ENCODE results near the gene SSBP3.

Gene SSBP3

DNA sequence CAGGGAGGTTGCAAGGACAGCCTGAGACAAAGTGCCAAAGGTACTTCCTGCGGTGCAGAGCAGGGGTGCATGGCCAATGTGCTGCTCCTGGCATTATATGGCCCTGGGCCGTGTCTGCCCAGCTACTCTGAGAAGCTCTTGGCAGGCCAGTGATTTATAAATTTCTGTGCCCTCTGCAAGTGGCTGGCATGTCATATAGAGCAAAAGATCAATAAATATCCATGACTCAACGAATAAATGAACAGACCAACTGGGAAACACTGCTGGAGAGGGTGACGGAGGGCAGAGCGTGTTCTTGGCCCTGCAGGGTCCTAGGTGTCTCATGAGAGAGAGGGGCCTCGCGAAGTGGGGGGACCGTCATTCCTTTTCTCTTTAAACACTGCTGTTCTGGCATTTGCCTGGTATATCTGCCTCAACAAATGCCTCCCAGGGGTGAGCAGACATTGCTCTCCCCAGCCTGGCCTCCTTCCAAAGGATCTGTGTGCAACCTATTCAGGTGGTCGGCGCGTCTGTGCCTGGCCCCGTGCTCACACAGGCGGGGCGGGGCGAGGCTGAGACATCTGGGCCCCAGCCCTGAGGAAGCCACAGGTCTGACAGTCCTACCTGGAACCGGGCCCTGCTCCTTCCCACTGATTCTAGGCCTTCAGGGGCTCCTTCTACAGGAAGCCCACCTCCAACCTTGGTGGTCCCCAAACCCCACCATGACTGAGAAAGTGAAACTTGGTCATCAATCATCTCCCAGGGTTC is 123.9 kb downstream of the SSBP3 start:
- DNase-seq (ENCODE audit: low spot score), result no peak

DNA sequence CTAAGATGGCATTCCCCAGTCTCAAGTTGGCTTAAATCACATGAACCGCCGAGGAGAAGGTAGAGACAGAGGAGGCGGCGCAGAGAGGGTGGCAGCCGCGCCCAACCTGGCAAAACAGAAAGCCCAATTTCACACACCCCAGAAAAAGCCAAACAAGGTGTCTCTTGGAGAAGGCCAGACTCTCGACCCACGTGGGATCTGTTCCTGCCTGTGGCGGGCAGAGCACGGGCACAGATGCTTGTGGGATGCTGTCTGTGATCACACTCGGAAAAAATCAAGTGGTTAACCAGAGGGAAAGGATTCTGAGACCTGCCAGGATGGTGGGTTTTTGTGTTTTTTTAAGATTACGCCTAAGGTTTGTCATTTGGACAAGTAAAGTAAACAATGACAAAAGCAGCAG is 125.5 kb downstream of the SSBP3 start:
- DNase-seq (ENCODE audit: low spot score), result no peak

GRCh38 chr1:54279457-54279856 is 126.7 kb downstream of the SSBP3 start:
- no peak for DNase-seq (ENCODE audit: low spot score)

DNA sequence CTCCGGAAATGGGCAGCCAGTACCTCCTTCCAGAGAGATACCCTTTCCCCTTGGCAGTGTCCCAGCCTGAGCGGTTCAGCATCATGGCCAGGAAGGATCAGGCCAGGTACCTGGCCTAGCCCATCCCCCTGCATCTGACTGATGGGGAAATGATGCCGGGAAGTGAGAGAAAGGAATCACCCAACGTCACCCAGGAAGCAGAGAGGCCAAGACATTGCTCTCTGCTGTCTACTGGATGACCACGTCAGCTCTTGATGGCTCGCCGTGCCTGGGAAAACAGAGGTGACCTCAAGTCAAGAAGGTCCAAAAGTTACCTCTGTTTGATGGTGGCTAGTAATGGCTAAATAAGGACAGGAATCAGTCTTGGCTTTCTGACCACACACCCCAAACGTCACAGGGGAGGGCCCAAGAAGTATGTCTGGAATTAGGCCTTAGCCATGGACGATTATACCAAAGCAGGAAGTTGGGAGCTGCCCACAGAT is 127.2 kb downstream of the SSBP3 start:
- no peak for DNase-seq (ENCODE audit: low spot score)

GRCh38 chr1:54277451-54278341 is 128.5 kb downstream of the SSBP3 start:
- no peak for DNase-seq (ENCODE audit: low spot score)

DNA sequence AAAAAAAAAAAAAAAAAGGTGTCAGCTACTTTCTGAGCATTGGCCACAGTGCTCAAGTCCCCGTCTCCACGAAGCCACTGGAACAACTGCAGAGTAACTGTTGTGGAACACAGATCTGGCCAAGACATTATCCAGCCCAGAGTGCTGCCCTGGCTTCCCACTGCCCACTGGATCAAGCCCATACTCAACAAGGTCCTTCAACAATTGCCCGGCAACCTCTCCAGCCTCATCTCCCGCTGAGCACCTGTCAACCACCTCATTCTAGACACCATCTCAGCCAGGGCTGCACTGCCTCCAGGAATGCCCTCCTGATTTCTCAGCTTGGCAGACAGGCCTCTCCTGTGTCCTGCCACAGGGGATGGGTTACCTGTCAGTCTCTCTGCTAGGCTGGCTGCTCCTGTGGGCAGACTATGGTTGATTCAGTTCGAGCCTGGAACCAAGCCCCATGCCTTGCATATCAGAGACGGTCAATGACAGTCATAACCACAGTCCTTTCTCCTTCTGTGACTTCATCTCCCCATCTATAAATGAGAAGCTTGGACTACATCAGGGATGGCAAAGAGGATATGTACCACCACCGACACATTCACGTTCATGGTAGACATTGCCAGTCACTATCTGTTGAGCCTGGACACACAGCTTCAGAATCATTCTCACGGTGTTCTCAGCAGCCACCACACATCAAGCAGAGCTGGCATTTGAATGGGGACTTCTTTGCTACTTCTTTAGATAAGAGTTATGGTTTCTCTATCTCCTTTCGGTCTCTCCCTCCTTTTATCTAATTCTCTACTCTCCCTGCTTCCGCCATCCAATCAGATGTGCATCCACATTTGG is 129.4 kb downstream of the SSBP3 start:
- no peak for DNase-seq (ENCODE audit: low spot score)

GRCh38 chr1:54275349-54275748 is 130.8 kb downstream of the SSBP3 start:
- no peak for DNase-seq (ENCODE audit: low spot score)

DNA sequence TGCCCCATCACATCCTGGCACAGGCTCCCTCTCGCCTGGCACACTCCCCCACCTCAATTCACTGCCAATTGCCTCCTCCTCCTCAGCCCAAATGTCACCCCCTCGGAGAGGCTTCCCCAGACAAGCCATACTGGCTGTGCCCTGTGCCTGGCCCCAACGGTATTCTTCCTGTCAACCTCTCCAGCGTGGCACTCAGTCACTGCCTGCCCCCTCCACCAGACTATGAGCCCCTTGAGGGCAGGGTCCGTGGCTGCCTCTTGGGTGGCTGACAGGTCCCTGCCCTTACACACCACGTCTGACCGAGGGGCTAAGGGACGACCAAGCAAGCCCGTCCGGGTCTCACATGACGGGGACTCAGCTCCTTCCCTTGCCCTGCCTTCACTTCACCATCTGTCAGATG is 131.3 kb downstream of the SSBP3 start:
- no peak for DNase-seq (ENCODE audit: low spot score)

GRCh38 chr1:54274448-54274847 is 131.7 kb downstream of the SSBP3 start:
- DNase-seq (ENCODE audit: low spot score), result no peak

- DNase-seq (ENCODE audit: low spot score), result no peak
Measured at GRCh38 chr1:54273795-54274163, 132.4 kb downstream of the SSBP3 start.

DNA sequence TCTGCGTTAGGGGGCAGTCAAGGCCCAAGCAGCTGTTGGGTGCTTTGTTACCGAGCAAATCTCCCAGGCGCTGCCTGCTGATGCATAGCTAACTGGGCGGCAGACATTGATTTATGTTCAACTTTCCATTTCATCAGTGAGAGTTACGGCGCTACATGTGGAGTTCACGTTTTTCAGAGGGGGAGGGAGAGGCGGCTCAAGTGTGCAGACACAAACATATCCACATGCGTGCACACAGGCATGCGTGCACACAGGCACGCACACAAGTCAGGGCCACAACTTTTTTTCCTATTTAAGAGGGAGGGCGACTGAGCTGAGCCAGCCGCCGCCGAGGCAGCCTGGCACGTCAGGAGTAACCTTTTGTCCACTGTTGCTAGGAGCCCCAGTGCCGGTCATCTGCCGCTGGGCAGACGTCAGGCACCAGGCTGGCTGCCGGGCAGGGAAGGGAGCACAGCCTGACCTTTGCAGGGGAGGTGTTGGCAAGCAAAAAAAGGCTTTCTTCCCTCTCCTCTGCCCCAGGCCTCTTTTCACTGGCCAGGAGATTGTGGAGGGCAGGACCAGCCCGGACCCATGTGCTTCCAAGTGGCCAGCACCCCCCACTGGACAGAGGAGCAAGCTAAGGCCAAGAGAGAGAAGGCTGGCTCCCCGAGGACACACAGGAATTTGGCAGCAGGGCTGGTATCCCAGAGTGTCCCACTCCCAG is 133.0 kb downstream of the SSBP3 start:
- no peak for DNase-seq (ENCODE audit: low spot score)

DNA sequence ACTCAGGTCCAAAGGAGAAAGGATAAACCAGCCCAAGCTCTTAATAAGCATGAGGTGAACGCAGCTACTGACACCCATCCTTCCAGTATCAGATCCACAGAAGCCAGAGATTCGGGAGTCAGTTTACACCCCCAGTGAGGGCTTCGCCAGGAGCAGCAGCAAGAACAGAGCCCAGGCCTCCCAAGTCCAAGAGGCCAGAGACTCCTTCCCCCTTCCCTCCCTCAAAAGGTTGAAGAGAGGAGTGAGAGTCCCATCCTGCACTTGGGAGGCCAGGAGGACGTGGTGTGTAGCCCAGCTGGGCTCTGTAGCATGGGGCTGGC is 133.5 kb downstream of the SSBP3 start:
- DNase-seq (ENCODE audit: low spot score), result no peak

- no peak for DNase-seq (ENCODE audit: low spot score)
Measured at GRCh38 chr1:54272134-54272533, 134.1 kb downstream of the SSBP3 start.

GRCh38 chr1:54271341-54271740 is 134.9 kb downstream of the SSBP3 start:
- DNase-seq (ENCODE audit: low spot score), result no peak

DNA sequence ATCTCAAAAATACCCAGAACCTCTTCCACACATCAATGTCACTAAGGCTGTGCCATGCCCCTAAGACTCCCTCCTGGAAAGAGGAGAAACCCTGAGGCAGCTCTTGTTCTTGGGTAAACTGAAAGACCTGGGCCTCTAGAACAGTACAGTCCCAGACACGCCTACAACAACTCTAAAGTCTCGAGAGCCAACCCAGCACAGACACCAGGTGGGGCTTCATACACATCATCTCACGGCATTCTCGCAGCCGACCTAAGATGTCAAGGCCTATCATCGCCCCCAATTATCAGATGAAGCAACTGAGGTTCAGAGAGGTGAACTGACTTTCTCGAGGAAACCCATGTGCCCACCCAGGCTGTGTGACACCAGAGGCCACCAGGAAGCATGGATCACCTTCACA is 135.7 kb downstream of the SSBP3 start:
- DNase-seq (ENCODE audit: low spot score), result no peak

GRCh38 chr1:54268762-54269297 is 137.4 kb downstream of the SSBP3 start:
- DNase-seq (ENCODE audit: low spot score), result no peak

- DNase-seq (ENCODE audit: low spot score), result no peak
Measured at GRCh38 chr1:54267815-54268761, 138.1 kb downstream of the SSBP3 start.

GRCh38 chr1:54266908-54267307 is 139.3 kb downstream of the SSBP3 start:
- DNase-seq (ENCODE audit: low spot score), result no peak

- DNase-seq (ENCODE audit: low spot score), result no peak
Measured at GRCh38 chr1:54266195-54266594, 140.0 kb downstream of the SSBP3 start.

DNA sequence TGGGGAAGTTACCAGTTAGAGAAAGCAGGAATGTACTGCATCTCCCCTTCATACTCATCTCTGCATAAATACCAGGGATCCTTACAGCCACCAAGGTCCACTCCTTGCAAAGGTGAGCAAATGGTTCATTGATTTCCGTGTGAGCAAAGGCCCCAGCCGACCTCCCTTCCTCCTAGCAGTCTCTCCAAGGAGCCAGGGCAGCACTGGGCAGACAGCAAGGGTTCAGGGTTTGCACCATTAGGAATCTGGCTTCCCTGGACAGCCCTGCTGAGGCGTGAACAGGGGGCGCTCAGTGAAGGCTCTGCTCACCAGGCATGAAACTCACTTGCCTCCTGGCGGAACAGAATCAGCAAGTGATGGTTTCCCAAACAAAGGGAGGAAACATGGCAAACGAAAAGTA is 140.5 kb downstream of the SSBP3 start:
- DNase-seq (ENCODE audit: low spot score), result no peak

DNA sequence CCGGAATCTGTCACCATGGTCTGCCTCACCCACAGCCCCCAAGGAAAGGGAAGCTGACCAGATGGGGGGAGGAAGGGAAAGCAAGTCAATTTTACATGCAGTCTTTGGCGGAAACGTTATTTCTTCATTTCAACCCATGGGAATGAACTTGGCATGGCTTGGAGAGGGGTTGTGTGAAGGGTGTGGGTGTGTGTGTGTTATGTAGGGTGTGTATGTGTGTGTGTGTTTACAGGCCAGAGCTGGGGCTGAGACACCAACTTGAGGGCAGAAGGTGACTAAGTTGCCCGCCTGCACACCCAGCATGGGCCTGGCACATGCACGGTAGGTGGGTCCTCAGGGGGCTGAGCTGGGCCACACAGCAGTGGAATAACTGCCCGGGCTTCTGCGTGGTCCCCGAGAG is 141.1 kb downstream of the SSBP3 start:
- DNase-seq (ENCODE audit: low spot score), result no peak

All from activated CD4-positive, alpha-beta T cell treated with anti-CD3 and anti-CD28 coated beads, Interleukin-2, Interleukin-4, amounts not matched to agents 100 ng/mL and 50 ng/mL, durations not matched to agents 16 hours and 8 hours (primary cell).